ENCODE data around the gene SUB1. TPM values are rescaled to one million over a fixed set of nuclear protein-coding genes. Genes with fewer than 3 reads are reported as not detected.

SUB1 gene
- total RNA-seq, 1 donor from 2014 or later = 260 TPM

DNA sequence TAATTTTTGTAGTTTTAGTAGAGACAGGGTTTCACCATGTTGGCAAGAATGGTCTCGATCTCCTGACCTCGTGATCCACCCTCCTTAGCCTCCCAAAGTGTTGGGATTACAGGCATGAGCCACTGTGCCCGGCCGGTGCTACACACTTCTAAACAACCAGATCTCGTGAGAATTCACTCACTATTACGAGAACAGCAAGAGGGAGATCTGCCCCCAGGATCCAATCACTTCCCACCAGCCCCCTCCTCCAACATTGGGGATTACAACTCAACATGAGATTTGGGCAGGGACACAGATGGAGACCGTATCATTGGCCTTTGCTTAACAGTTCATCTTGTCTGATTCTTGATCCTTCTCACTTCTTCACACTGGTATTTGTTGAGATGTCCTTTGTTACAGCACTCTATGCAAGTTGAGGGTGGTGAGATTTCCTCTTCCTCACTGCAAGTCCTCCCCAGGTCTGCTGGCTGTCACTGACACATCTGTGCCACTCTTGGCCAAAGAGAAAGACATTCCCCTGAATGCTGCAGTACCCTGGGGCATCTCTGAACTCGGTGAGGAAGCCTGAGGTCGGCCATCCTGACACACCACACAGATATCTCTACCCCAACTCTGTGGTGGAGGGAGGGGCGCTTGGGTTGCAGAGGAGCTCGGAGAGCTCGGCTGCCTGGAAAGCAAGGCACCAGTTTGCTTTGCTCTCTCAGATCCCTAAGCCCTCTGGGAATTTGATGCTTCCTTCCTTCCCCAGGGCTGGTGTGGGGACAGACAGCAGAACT, 4.2 kb upstream of the SUB1 start:
- no peaks in the 10 kb centered on the region for H3K27me3 Mint-ChIP-seq (ENCODE audit: low read depth)
- no peak overlapping the region for H3K27ac Mint-ChIP-seq (ENCODE audit: unreplicated experiment)
- DNase-seq (ENCODE audit: low read depth, low spot score) = no peak
- H3K9me3 Mint-ChIP-seq = no peaks in the 10 kb centered on the region
- TF ChIP-seq CTCF (conservative IDR thresholded peaks at IDR 0.05) = no peak
- H3K36me3 Mint-ChIP-seq (ENCODE audit: low read depth) = peaks cover 3% of the 10 kb centered on the region
- H3K4me3 Mint-ChIP-seq = no peak overlapping the region
- H3K4me1 Mint-ChIP-seq = peaks cover 23% of the 10 kb centered on the region

GRCh38 chr5:32583582-32584232, 1.6 kb upstream of the SUB1 start:
- H3K4me1 Mint-ChIP-seq = peaks cover 42% of the 10 kb centered on the region
- peak overlapping the region; percentile 49 for H3K4me3 Mint-ChIP-seq
- peaks cover 3% of the 10 kb centered on the region for H3K36me3 Mint-ChIP-seq (ENCODE audit: low read depth)
- no peak for DNase-seq (ENCODE audit: low read depth, low spot score)
- H3K9me3 Mint-ChIP-seq = no peaks in the 10 kb centered on the region
- TF ChIP-seq CTCF (conservative IDR thresholded peaks at IDR 0.05) = no peak
- H3K27ac Mint-ChIP-seq (ENCODE audit: unreplicated experiment) = no peak overlapping the region
- no peaks in the 10 kb centered on the region for H3K27me3 Mint-ChIP-seq (ENCODE audit: low read depth)

DNA sequence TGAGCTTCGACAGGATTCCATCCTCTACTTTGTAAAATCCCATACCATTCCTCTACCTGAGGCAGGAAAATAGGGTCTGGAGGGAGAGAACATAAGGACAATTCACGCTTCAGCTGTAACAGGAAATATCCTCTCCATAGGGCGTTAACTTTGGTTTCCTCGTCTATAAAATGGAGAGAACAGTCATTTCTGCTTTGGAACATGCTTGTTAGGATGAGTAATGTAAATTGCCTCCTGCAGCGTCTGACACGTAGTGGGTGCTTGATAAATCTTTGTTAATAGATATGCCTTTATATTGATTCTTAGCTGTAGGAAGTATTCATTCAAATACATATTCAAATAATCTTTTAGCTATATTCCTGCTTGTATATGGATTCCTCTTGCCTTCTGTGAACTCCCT, 711 bp upstream of the SUB1 start:
- H3K36me3 Mint-ChIP-seq (ENCODE audit: low read depth) = peaks cover 6% of the 10 kb centered on the region
- no peak for TF ChIP-seq CTCF (conservative IDR thresholded peaks at IDR 0.05)
- DNase-seq (ENCODE audit: low read depth, low spot score) = no peak
- H3K9me3 Mint-ChIP-seq = no peaks in the 10 kb centered on the region
- peaks cover 42% of the 10 kb centered on the region for H3K4me1 Mint-ChIP-seq
- peak overlapping the region; percentile 97 for H3K4me3 Mint-ChIP-seq
- no peak overlapping the region for H3K27ac Mint-ChIP-seq (ENCODE audit: unreplicated experiment)
- H3K27me3 Mint-ChIP-seq (ENCODE audit: low read depth) = no peaks in the 10 kb centered on the region

- DNase-seq (ENCODE audit: low read depth, low spot score) = no peak
- Mint-ChIP-seq H3K27me3 (ENCODE audit: low read depth) (no peaks in the 10 kb centered on the region), H3K9me3 (no peaks in the 10 kb centered on the region), H3K4me1 (peaks cover 42% of the 10 kb centered on the region), H3K4me3 (peak overlapping the region; percentile 97), H3K36me3 (ENCODE audit: low read depth) (peaks cover 7% of the 10 kb centered on the region), H3K27ac (ENCODE audit: unreplicated experiment) (peak overlapping the region; percentile 97)
- TF ChIP-seq CTCF (conservative IDR thresholded peaks at IDR 0.05) = no peak
Observed at GRCh38 chr5:32585122-32585445, 273 bp upstream of the SUB1 start.

DNA sequence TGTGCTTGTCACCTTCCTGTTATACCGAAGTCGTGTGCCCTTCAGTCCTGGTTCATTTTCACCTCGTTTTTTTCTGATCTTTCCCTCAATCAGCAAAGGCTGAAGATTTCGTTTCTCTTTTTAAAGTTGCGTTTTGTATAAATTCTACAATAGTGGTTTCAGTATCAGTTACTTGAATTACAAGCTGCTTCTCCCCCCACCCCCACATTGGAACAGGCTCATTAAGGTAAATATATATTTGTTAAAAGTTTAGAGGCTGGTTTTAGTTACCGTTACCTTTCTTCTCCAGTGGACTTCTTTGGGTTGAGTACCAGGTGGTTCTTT, 881 bp downstream of the SUB1 start:
- no peak for DNase-seq (ENCODE audit: low read depth, low spot score)

More for the DNA sequence above, 881 bp downstream of the SUB1 start:
- TF ChIP-seq CTCF (conservative IDR thresholded peaks at IDR 0.05) = no peak
- Mint-ChIP-seq H3K27me3 (ENCODE audit: low read depth) (no peaks in the 10 kb centered on the region), H3K9me3 (no peaks in the 10 kb centered on the region), H3K4me1 (peaks cover 42% of the 10 kb centered on the region), H3K36me3 (ENCODE audit: low read depth) (peaks cover 12% of the 10 kb centered on the region), H3K4me3 (peak overlapping the region; percentile 97), H3K27ac (ENCODE audit: unreplicated experiment) (peak overlapping the region; percentile 99)

Measured in neural crest cell (in vitro differentiated cells).